GM18499 (cell line): ENCODE results near the gene CYP2D6.
"Not testable (repeated sequence)": the region's sequence is repeated elsewhere in the genome, so short reads cannot be mapped to it uniquely, and the experiment has no call there.

Source experiments
- ATAC-seq: cut with Tn5 transposase; IDR thresholded peaks from one replicate; pipeline ENCODE4 v1.9.1; 2021; ENCODE audit warnings: moderate number of reproducible peaks; ENCODE audit not compliant: insufficient read depth, unreplicated experiment

CYP2D6 gene

GRCh38 chr22:42130639-42131431, at the start of gene CYP2D6:
CYP2D6 (minus strand) TSS chr22:42130810; CDS start chr22:42130791, 19 bp downstream.
- not testable (repeated sequence) for ATAC-seq

GRCh38 chr22:42179616-42180015, 49.0 kb upstream of the CYP2D6 start:
- ATAC-seq: no peak

DNA sequence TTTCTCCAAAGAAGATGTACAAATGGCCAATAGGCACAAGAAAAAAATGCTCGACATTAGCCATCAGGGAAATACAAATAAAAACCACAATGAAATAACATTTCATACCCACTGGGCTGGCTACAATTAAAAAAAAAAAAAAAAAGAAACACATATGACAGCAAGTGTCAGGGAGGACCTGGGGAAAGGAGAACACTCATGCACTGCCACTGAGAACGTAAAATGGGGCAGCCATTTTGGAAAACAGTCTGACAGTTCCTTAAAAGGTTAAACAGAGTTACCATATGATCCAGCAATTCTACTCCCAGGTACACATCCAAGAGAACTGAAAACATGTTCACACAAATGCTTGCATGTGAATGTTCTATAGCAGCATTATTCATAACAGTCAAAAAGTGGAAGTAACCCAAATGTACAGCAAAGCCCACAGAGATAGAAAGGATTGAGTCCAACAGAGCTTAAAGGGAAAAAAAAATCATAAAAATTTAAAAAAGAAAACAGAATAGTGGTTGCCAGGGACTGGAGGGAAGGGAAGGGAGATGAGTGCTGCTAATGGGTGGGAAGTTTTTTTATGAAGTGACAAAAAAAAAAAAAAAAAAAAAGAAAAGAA, 48.4 kb upstream of the CYP2D6 start:
- ATAC-seq: no peak

DNA sequence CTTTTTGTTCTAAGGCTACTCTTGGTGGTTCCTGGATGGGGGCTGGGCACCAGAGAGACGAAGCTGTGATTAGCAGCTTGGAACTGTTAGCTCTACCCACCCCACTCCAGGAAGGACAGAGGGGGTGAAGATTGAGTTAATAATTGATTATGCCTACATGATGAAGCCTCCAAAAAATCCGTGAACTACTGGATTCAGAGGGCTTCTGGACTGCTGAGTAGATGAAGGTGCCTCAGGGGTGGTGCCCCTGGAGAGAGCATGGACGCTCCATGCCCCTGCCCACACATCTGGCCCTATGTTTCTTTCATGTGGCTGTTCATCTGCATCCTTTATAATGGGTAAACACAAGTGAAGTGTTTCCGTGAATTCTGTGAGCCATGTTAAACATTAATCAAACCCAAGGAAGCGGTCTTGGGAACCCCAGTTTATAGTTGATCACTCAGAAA, 47.3 kb upstream of the CYP2D6 start:
- ATAC-seq: no peak

GRCh38 chr22:42176255-42176915, 45.8 kb upstream of the CYP2D6 start:
- no peak for ATAC-seq

- ATAC-seq: no peak
Observed at GRCh38 chr22:42174062-42174461, 43.5 kb upstream of the CYP2D6 start.

GRCh38 chr22:42173183-42173926, 42.7 kb upstream of the CYP2D6 start:
- no peak for ATAC-seq

DNA sequence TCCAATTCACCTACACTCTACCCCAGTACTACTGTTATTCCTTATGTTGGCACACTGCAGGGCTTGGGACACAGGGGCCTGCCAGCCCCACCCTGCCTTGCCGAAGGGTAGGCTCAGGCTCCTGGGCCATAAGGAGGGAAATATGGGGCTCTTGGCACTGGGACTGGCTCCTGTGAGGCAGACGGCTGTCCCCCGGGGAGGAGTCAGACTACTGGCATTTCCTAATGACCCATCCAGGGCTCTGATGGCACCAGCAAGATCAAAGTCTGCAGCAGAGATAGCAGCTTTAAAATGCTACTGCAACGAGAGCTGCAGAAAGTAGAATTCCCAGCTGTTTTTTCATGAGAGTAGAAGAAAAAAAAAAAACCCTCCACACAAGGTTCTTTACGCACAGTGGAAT, 42.2 kb upstream of the CYP2D6 start:
- no peak for ATAC-seq

GRCh38 chr22:42171946-42172719, 41.5 kb upstream of the CYP2D6 start:
- ATAC-seq: no peak

DNA sequence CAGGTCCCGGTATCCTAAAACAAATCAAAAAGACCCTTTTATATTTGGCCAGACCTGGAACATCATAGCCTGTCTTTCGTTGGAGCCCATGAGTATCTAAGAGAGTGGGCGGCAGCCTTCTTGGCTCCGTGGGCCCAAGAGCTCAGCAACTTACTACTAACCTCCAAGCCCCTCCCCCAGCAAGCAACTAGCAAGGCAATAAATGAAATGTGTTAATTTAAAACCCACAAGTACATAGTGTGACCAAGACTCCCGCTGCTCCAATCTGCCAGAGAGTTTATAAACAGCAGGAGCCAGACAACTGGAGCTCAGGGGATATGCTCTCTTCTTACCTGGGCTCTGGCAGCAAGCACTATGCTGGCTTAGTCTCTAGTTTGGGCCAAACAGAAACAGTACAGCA, 40.8 kb upstream of the CYP2D6 start:
- ATAC-seq: no peak

DNA sequence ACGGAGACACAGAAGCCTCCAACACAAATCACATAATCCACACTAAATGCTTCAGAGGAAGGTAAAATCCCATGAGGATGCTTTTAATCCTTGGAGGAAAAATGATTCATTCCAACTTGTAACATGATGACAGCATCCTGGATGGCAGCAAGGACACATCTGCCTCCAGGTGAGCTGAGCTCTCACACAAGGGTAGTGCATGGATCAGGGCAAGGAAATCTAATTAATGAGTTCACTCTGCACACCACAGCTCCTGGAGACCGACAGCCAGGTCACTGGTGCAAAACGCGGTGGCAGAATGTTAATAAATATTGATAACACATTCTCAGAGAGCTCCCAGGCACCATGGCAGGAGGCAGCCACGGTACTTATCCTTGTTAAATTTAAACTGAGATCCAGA, 40.3 kb upstream of the CYP2D6 start:
- ATAC-seq: no peak

- no peak for ATAC-seq
Observed at GRCh38 chr22:42169055-42169469, 38.5 kb upstream of the CYP2D6 start.

- ATAC-seq: no peak
Observed at GRCh38 chr22:42168476-42168875, 37.9 kb upstream of the CYP2D6 start.

- no peak for ATAC-seq
Observed at GRCh38 chr22:42167066-42167465, 36.5 kb upstream of the CYP2D6 start.

DNA sequence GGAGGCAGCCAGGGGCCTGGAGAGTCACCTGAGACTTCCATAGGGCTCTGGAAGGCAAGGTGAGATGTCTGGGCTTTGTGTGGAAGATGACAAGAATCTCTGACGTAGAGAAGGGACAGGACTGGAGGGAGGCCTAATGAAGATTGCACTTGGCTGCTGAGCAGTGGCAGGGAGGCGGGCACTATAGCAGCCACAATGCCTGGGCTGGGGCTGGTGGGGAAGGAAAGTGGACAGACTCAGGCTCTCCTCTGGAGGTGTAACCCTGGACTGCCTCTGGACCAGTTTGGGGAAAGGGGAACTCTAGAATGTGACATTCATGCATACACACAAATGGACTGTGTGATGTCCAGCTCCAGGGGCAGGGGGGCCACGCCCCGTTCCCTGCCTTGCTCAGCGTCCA, 34.3 kb upstream of the CYP2D6 start:
- no peak for ATAC-seq

DNA sequence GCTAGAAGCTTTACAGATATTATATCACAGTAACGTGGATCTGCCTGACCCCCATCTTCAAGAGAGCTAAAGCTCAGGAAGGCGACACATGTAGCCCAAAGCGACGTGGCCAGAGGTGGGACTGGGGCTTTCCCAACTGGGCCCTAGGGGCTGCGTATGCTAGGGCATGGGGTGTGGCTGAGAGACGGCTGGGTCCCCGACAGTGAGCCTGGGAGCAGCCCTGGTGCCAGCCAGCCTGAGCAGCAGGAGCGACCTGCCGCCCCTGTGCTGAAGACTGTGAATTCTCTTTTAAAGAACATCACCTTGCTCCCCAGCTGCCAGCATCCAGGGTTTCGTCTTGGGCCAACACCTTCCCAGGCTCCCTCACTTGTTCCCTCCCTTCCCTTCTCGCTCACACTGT, 32.9 kb upstream of the CYP2D6 start:
- no peak for ATAC-seq

DNA sequence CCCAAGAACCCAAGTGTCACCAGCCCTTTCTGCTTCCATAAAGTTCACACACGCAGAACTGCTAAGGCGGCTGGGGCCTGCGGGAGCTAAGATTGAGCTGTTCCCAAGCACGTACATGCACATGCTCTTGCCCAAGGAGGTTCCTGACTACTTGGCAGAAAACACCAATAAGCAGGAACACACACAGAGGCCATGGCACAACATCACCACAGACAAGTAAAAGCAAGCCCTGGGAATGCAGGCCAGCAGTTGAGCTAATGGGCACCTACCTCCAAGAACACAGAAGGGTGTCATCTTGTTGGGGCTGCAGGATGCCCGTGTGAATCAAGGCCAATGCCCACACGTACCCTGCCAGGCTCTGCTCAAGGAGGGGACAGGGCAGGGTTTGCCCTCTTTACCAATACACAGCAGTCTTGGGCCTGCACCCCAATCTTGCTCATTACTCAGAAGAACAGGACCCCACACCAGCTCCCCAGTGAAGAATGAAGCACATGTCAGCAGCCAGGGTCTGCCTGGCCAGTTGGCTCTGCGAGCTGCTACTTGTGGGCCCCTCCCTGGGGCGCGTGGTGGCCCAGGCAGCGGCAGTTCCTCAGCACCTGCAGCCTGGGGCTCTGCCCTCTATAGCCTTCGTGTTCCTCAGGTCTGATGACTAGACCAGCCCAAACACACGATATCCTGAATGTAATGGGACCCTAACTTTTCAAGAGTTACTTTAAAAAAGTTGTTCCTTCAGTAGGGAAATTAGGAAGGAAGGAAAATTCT, 32.3 kb upstream of the CYP2D6 start:
- ATAC-seq: no peak

DNA sequence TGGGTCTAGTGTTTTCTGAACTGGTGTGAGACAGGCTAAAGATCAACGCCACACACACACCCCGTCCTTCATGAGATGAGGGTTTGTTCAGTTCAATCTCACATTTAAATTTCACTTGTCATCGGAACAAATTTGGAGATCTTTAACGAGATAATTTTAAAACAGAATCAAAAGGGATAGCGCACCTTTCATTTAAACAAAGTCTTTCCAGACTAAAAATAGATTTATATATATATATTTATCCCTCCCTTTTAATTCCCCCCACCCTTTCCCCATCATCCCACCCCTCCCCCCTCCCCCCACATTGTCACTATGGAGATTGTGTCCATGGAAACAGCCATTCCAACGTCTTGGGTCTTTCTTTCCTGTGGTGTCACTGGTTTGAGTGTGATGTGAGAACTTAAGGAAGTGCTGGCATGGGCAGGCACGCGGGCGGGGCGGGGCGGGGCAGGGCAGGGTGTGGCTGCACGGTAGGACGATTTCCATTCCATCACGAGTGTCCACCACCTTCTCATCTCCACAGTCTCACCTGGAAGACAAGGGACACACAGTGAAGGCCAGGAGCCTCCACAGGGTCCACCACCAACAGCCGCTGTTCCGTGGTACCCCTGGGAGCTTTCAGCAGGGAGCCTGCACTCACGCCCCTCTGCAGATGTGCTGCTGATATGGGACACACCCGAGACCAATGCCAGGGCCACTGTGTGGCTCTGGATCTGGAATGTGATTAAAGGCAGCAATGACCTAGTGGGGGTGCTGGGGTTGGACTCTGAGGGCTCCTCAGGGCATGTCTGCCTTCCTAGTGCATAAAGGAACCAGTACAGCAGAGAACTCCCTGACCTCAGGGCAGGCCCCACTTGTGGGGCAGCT, 30.5 kb upstream of the CYP2D6 start:
- no peak for ATAC-seq
